IPS-NIHi7 (cell line): ENCODE data around the gene CDAN1.

Experiments
- DNase-seq: peaks from one replicate; pipeline ENCODE4 v3.0.0; 2012; ENCODE audit warnings: mixed read lengths; ENCODE audit errors: extremely low spot score

The CDAN1 gene

DNA sequence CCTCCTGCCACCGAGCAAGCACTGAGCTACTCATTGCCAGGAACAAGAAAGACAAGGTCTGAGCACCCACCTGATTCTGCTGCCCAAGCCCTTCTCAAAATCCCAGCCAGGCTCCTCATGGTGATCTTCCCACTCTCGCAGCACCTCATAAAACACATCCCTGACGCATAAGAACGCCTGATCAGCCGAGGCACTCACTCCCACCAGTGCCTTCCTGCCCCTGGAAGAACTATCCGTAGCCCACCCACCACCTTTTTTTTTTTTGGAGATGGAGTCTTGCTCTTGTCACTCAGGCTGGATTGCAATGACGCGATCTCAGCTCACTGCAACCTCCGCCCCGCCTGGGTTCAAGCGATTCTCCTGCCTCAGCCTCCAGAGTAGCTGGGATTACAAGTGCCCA is 3.9 kb downstream of the CDAN1 start:
- DNase-seq, result no peak

GRCh38 chr15:42732095-42732827 is 4.7 kb downstream of the CDAN1 start:
- no peak for DNase-seq

DNA sequence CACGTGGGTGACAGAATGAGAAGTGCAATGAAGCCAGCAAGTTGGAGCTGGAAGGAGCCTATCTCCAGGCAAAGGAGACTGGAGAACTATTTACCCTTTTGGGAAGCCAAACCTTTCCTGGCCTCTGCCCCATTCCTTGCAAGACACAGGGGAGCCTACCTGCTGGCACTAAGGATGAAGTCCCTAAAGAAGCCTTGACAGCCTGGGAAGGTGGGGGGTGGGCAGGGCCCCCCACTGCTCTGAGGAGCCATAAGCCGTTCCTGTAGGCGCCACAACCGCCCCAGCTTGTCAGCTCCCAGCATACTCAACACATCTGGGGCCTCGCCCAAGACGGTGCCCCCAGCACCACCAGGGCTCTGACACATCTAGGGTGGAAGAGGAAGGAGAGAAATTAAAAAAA is 5.5 kb downstream of the CDAN1 start:
- no peak for DNase-seq

- no peak for DNase-seq
Measured at GRCh38 chr15:42730536-42730935, 6.4 kb downstream of the CDAN1 start.

- DNase-seq, result no peak
Measured at GRCh38 chr15:42730135-42730534, 6.8 kb downstream of the CDAN1 start.

DNA sequence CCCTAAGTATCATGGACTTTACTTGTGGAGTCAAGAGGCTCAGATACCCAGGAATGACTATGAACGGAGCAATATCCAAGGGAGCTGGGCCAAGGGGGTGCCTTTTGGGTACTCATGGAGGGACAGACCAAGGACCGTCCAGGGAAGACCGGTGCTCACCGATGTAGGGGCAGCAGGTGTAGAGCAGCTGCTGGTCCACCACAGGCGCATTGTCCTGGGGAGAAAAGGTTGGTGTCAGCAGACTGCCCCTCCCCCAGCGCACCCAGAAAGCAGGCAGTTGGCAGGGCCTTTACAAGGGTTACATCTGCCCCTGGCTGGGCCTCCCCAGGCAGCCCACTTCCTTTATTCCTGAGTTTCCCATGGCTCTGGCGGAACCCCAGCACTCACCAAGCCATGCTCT is 7.5 kb downstream of the CDAN1 start:
- DNase-seq, result no peak

DNA sequence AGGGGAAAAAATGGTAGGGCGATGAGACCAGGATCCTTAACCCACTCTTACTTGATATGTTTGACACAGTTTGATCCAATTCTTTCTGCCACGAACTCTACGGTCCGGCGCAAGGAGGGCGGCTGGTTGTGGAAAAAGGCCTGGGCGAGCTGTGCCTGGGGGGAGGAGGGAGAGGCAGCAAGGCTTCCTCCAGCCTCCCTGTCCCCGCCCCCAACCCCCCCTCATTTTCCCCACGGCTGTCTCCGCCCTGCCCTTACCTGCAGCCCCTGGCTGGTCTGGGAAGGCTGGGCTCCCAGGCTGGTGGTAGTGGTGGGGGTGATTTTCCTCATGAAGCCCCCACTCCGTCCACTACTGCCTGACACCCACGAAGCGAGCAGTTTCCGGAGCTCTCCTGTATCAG is 8.0 kb downstream of the CDAN1 start:
- peak; percentile 59 for DNase-seq

GRCh38 chr15:42728560-42728959 is 8.4 kb downstream of the CDAN1 start:
- no peak for DNase-seq

GRCh38 chr15:42727750-42728381 is 9.1 kb downstream of the CDAN1 start:
- no peak for DNase-seq

DNA sequence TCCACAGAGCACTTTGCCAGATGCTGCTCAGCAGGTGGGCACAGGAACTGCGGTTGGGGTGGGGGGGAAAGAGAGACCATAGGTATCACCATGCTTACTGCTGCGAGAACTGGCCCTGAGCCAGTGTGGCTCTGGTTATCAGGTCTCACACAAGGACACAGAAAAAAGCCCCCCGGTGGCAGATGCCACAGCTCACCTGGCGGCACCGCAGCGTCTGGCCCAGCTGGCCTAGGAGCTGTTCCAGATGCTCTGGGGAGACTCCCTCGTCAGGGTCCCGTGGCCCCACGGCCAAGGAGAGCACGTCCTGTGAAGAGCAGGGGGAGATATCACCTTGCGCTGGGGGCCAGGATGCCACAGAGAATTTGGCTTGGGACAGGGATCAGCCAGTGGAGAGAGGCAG is 10.8 kb downstream of the CDAN1 start:
- no peak for DNase-seq

DNA sequence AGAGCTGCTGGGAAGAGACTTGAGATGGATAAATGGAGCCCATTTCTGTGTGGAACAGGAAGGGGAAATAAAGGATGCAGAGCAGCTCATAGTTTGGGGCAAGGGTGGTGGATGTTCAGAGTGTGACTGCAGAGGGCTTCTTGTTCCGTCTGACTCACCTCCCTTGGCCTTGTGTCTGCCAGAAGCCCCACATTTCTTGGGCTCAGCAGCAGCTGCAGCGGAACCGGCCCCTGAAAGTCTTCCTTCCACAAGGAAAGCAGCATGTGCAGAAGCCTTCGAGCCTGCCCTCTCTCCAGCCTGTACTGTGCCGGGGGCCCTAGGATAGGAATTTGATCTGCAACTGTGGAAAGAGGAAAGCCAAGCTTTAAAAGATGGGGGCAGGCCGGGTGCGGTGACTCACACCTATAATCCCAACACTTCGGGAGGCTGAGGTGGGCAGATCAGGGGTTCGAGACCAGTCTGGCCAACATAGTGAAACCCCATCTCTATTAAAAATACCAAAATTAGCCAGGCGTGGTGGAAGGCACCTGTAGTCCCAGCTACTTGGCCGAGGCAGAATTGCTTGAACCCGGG is 11.5 kb downstream of the CDAN1 start:
- no peak for DNase-seq

DNA sequence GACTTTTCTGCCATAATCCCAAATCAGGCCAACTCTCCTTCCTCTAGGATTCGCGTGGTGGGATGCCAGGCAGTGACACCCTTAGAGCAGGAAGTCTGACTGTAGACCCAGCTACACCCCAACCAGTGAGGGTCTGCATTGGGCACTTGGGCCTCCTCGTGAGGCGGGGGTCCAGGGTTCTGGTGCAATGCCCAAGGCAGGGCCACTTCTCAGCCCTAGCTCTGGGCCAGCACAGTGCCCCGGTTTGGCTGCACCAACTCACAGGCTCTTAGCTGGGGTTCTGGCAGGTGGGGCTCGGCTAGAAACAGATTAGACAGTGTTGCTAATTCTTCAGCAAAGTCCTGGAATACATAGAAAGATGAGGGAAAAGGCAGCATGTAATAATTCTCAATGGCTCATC is 12.7 kb downstream of the CDAN1 start:
- no peak for DNase-seq

GRCh38 chr15:42723068-42723467 is 13.9 kb downstream of the CDAN1 start:
- no peak for DNase-seq

- DNase-seq, result no peak
Measured at GRCh38 chr15:42721916-42722315, 15.0 kb downstream of the CDAN1 start.

GRCh38 chr15:42721016-42721415 is 15.9 kb downstream of the CDAN1 start:
- no peak for DNase-seq

DNA sequence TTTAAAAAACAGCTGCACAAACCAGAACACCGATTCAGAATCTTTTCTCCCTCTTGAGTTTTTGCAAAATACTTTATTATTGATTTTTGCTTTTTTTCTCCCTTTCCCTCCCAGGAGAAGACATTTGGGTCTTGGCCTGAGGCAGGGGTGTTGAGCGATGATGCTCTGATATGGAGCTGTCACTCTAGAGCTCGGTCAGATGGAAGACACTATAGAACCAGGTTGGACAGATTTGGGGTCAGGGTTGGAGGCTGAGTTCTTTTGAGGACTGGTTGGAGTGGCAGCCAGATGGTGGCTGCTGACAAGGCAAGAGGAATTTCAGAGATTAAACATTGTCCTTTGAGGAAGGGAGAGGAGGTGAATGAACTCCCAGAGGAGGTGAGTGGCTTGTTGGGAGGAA is 16.9 kb downstream of the CDAN1 start:
- no peak for DNase-seq

DNA sequence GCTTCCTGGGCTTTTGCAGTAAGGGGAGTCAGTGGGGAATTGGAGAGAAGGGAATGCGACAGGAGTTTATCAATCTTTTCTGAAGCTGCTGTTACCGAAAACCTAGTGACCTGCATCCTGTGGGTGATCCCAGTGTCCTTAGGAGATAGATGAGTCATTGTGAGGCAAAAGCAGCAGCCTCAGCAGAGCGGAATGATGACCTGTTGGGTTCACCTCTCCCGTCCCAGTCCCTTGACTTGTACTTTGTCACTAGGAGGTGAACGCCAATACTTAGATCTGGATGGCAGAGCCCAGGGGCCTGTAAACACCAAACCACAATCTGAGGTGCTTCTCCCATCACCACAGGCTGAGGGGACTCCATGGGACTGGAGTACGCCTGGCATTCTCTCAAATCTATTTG is 17.9 kb downstream of the CDAN1 start:
- no peak for DNase-seq

- no peak for DNase-seq
Measured at GRCh38 chr15:42716626-42717025, 20.3 kb downstream of the CDAN1 start.

- no peak for DNase-seq
Measured at GRCh38 chr15:42716125-42716524, 20.8 kb downstream of the CDAN1 start.

DNA sequence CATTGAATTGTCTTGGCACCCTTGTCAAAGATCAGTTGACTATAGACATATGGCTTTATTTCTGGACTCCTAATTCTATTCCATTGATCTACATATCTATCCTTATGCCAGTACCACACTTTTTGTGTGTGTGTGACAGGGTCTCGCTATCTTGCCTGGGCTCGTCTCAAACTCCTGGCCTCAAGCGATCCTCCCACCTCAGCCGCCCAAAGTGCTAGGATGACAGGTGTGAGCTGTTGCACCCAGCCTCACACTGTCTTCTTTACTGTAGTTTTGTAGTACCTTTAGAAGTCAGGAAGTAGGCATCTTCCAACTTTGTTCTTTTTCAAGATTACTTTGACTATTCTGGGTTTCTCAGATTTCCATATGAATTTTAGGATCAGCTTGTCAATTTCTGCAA is 24.3 kb downstream of the CDAN1 start:
- DNase-seq, result no peak

DNA sequence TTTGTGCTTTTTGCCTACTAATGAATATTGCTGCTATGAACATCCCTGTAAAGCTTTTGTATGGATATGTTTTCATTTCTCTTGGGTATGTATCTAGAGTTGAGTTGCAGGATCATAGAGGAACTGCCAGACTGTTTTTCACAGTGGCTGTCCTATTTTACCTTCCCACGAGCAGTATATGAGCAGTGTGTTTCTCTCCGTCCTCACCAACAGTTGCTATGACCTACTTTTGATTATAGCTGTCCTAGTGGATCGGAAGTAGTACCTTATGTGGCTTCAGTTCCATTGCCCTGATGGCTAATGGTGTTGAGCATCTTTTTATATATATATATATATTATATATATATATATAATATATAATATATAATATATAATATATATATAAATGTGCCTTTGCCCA is 25.2 kb downstream of the CDAN1 start:
- DNase-seq, result no peak

- DNase-seq, result no peak
Measured at GRCh38 chr15:42710662-42711061, 26.3 kb downstream of the CDAN1 start.

- DNase-seq, result no peak
Measured at GRCh38 chr15:42707873-42708544, 28.9 kb downstream of the CDAN1 start.
